Mesenchymal stem cell (in vitro differentiated cells and primary cell): ENCODE measurements around the gene LYPD6.

Source experiments
- DNase-seq: peaks from one replicate; pipeline ENCODE4 v3.0.0-alpha.2; 2013
- H2AFZ ChIP-seq: one replicate; pipeline ENCODE4 v1.6.1; 2013; ENCODE audit warnings: low read depth, mild to moderate bottlenecking, control low read depth, inconsistent platforms, low read length, moderate library complexity
- H2AK5ac ChIP-seq: 2 replicates; pipeline ENCODE4 v1.6.1; 2013; ENCODE audit warnings: low read length, moderate library complexity, mild to moderate bottlenecking, inconsistent platforms; ENCODE audit not compliant: severe bottlenecking
- H2BK120ac ChIP-seq: one replicate; pipeline ENCODE4 v1.6.1; 2013; ENCODE audit warnings: low read depth, mild to moderate bottlenecking, inconsistent platforms, low read length, moderate library complexity
- H2BK12ac ChIP-seq, 2 experiments: one replicate each; pipeline ENCODE4 v1.6.1; 2013; ENCODE audit warnings: inconsistent platforms in 2 of 2, low read length in 2 of 2, mild to moderate bottlenecking in 2 of 2, moderate library complexity in 2 of 2, control low read depth in 1 of 2
- H2BK15ac ChIP-seq: one replicate; pipeline ENCODE4 v1.6.1; 2013; ENCODE audit warnings: mild to moderate bottlenecking, low read depth, inconsistent platforms; ENCODE audit not compliant: poor library complexity, severe bottlenecking
- H2BK5ac ChIP-seq: 2 replicates; pipeline ENCODE4 v1.6.1; 2013; ENCODE audit warnings: low read depth, mild to moderate bottlenecking, low read length, control low read depth, inconsistent platforms; ENCODE audit not compliant: poor library complexity, severe bottlenecking
- H3K14ac ChIP-seq, 2 experiments: one replicate each; pipeline ENCODE4 v1.6.1; 2013; ENCODE audit warnings: inconsistent platforms in 2 of 2, low read length in 2 of 2, control low read depth in 1 of 2, mild to moderate bottlenecking in 1 of 2, moderate library complexity in 1 of 2
- H3K18ac ChIP-seq, 2 experiments: one replicate each; pipeline ENCODE4 v1.6.1; 2013; ENCODE audit warnings: inconsistent platforms in 2 of 2, low read length in 2 of 2, control low read depth in 1 of 2, low read depth in 1 of 2, mild to moderate bottlenecking in 1 of 2
- H3K23ac ChIP-seq, 2 experiments: one replicate each; pipeline ENCODE4 v1.6.1; 2013; ENCODE audit warnings: inconsistent platforms in 2 of 2, low read length in 2 of 2, mild to moderate bottlenecking in 2 of 2, moderate library complexity in 2 of 2, control low read depth in 1 of 2
- H3K27ac ChIP-seq: 2 replicates; pipeline ENCODE4 v1.5.1; 2013; ENCODE audit warnings: mild to moderate bottlenecking, moderate library complexity, low read length, control low read depth, inconsistent platforms; ENCODE audit not compliant: poor library complexity, severe bottlenecking
- H3K27me3 ChIP-seq, 2 experiments: 2 replicates each; pipeline versions ENCODE4 v1.6.1 to v1.7.0; 2013; ENCODE audit warnings: low read length in 2 of 2, mild to moderate bottlenecking in 2 of 2, moderate library complexity in 2 of 2, control low read depth in 1 of 2, inconsistent platforms in 1 of 2; ENCODE audit not compliant: control insufficient read depth in 1 of 2, insufficient read depth in 1 of 2
- H3K36me3 ChIP-seq, 2 experiments: 2 replicates each; pipeline versions ENCODE4 v1.6.1 to v1.7.0; 2013; ENCODE audit warnings: low read length in 2 of 2, control low read depth in 1 of 2, inconsistent platforms in 1 of 2, low read depth in 1 of 2, mild to moderate bottlenecking in 1 of 2; ENCODE audit not compliant: insufficient read depth in 2 of 2, control insufficient read depth in 1 of 2
- H3K4ac ChIP-seq, 2 experiments: one replicate each; pipeline ENCODE4 v1.6.1; 2013; ENCODE audit warnings: inconsistent platforms in 2 of 2, low read length in 2 of 2, mild to moderate bottlenecking in 2 of 2, moderate library complexity in 2 of 2, control low read depth in 1 of 2, low read depth in 1 of 2
- H3K4me1 ChIP-seq: 2 replicates; pipeline ENCODE4 v1.6.1; 2013; ENCODE audit warnings: low read depth, low read length, control low read depth; ENCODE audit not compliant: control insufficient read depth, insufficient read depth
- H3K4me2 ChIP-seq: 2 replicates; pipeline ENCODE4 v1.6.1; 2013; ENCODE audit warnings: low read length, mild to moderate bottlenecking, inconsistent platforms; ENCODE audit not compliant: poor library complexity, severe bottlenecking
- H3K4me3 ChIP-seq, 2 experiments: 2 replicates each; pipeline versions ENCODE4 v1.5.1 to v1.7.0; 2013; ENCODE audit warnings: low read length in 2 of 2, mild to moderate bottlenecking in 2 of 2, control low read depth in 1 of 2, low read depth in 1 of 2; ENCODE audit not compliant: insufficient read depth in 1 of 2
- H3K79me1 ChIP-seq: replicated peaks from 2 replicates; pipeline ENCODE4 v1.6.1; 2013; ENCODE audit warnings: mild to moderate bottlenecking, control low read depth, low read length, inconsistent platforms; ENCODE audit not compliant: poor library complexity, severe bottlenecking
- H3K9ac ChIP-seq: 2 replicates; pipeline ENCODE4 v1.7.0; 2013; ENCODE audit warnings: mild to moderate bottlenecking, low read length, moderate library complexity
- H3K9me3 ChIP-seq: 2 replicates; pipeline ENCODE4 v1.7.0; 2013; ENCODE audit warnings: mild to moderate bottlenecking, low read length; ENCODE audit not compliant: control insufficient read depth
- H4K8ac ChIP-seq: one replicate; pipeline ENCODE4 v1.6.1; 2013; ENCODE audit warnings: inconsistent platforms, mild to moderate bottlenecking, low read length, moderate library complexity
- H4K91ac ChIP-seq: one replicate; pipeline ENCODE4 v1.6.1; 2013; ENCODE audit warnings: mild to moderate bottlenecking, low read length, inconsistent platforms
- WGBS: methylation state at CpG from one replicate; pipeline ENCODE4 v1.1.7; 2013; ENCODE audit warnings: mixed read lengths; 5-methylcytosine and 5-hydroxymethylcytosine counted together

LYPD6 gene

DNA sequence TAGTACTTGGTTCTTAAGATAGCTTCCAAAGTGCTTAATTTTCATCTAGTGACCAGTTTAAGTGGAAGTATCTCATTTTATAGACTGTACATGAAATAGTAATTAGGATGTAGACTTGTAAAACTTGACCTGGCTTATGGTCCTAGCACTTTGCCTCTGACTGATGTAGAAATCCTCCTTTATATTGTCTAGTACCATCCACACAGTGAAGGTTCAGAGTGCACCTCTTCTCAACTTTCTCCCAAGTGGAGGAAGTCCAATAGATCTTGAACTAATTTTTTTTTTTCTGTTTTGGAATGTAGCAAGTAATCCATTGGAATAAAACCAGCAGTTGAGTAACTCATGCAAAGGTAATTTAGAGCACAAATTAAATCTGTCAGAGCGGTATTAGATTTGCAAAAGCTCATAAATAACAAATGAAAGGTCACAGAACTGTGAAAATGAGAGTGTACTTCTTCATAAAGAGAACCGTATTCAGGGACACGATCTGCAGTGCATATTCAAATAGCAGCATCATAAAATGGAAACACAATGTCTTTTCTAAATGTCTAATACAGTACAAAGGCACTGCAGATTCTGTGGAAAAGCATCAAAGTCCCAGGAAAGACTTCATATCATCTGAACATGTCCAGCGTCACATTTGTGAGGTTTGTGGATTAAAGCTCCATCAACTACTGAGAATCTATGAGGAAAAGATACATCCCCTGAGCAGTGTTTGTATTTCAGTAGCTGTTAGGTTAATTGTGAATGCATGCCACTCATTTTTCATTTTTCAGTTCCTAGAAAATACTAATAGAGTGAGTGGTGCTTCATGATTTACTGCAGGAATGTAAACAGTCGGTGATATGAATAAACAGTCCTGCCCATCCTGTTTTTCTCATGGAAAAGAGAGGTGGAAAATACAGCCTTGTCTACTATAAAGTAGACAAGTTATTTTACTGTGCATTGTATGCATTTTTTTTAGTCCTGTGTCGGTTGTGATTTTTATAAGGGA is 100.7 kb downstream of the LYPD6 start:
- Histone ChIP-seq H2BK12ac (no peak overlapping the region), H3K36me3 (no peaks in the 10 kb centered on the region), H2AFZ (no peak overlapping the region), H2BK120ac (no peak overlapping the region), H3K14ac (no peak overlapping the region), H4K8ac (no peak overlapping the region), H3K27me3 (no peaks in the 10 kb centered on the region), H3K9me3 (peaks cover 7% of the 10 kb centered on the region), H3K4me2 (no peak overlapping the region), H3K18ac (no peak overlapping the region), H3K9ac (no peak overlapping the region), H3K4ac (no peak overlapping the region), H3K4me1 (no peaks in the 10 kb centered on the region), H2BK15ac (no peak overlapping the region), H3K23ac (no peak overlapping the region), H3K79me1 (no peaks in the 10 kb centered on the region), H3K4me3 (no peak overlapping the region), H3K27ac (no peak overlapping the region), H4K91ac (no peak overlapping the region), H2AK5ac (no peak overlapping the region), H2BK5ac (no peak overlapping the region)
- 45% methylated on average over 4 of the region's 6 CpGs for WGBS
- peak; percentile 71 for DNase-seq

DNA sequence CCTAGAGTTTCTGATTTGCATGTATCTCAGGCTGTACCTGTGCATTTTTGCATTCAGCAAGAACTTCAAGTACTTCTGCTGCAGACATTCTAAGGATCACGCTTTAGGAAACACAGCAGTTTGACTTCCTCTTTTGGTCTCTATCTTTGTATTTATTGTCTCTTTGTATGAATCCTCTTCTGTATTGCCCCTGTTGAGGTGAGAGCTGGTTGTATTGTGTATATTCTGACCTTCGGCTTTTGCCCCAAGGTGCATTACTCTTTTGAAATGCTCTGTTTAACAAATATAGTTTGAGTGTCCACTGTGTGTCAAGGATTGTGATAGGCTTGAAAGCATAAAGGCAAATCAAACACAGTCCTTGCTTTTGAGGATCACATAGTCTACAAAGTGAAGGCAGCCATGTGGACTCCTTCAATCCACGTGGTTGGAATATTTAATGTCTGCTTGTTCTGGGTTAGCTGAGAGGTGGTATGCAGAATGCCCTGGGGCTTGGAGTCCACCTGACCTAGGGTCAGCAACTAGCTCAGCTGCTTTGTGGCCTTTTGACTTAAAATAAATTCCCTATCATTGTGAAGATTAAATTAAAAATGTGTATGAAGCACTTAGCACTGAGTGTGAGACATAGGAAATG is 108.1 kb downstream of the LYPD6 start:
- Histone ChIP-seq H2AK5ac (no peak overlapping the region), H3K79me1 (no peaks in the 10 kb centered on the region), H2BK120ac (no peak overlapping the region), H3K36me3 (no peaks in the 10 kb centered on the region), H3K23ac (no peak overlapping the region), H3K4me3 (no peak overlapping the region), H3K4me1 (no peaks in the 10 kb centered on the region), H3K4ac (no peak overlapping the region), H3K27ac (no peak overlapping the region), H3K27me3 (no peaks in the 10 kb centered on the region), H2BK12ac (no peak overlapping the region), H3K4me2 (no peak overlapping the region), H4K8ac (no peak overlapping the region), H2AFZ (no peak overlapping the region), H2BK15ac (no peak overlapping the region), H4K91ac (no peak overlapping the region), H3K18ac (no peak overlapping the region), H3K14ac (no peak overlapping the region), H3K9me3 (no peaks in the 10 kb centered on the region), H3K9ac (no peak overlapping the region), H2BK5ac (no peak overlapping the region)
- no peak for DNase-seq
- WGBS = 85% methylated on average over 2 of the region's 3 CpGs

DNA sequence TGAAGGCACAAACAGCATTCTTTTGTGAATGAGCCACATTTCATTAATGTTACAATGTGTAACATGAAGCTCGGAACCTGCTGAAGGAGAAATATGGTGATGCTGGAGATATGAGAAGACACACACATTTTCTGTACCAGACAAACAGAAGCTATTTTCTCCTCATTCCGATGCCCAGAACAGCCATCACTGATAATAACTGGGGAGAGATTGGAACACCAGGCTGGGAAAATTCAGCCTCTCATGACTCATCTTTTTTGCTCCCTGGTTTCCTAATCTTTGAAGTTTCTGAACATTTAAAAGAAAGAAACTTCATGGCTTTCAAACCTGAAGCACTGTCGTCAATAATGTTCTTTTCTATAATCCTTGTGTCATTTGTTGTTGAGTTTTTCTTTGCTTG is 110.9 kb downstream of the LYPD6 start:
- no peaks in the 10 kb centered on the region for H3K9me3 ChIP-seq
- H3K18ac ChIP-seq = no peak overlapping the region
- no peak overlapping the region for H3K27ac ChIP-seq
- no peak overlapping the region for H3K4me2 ChIP-seq
- no peaks in the 10 kb centered on the region for H3K79me1 ChIP-seq
- no peak overlapping the region for H2BK15ac ChIP-seq
- H3K4me3 ChIP-seq = no peak overlapping the region
- H3K14ac ChIP-seq = no peak overlapping the region
- H3K27me3 ChIP-seq = no peaks in the 10 kb centered on the region
- H2AFZ ChIP-seq = no peak overlapping the region
- H2BK5ac ChIP-seq = no peak overlapping the region
- no peaks in the 10 kb centered on the region for H3K36me3 ChIP-seq
- H4K91ac ChIP-seq = no peak overlapping the region
- H2BK120ac ChIP-seq = no peak overlapping the region
- no peak overlapping the region for H4K8ac ChIP-seq
- H3K4me1 ChIP-seq = no peaks in the 10 kb centered on the region
- H3K9ac ChIP-seq = no peak overlapping the region
- WGBS = 75% methylated on average over 1 of the region's 3 CpGs
- H3K23ac ChIP-seq = no peak overlapping the region
- no peak overlapping the region for H3K4ac ChIP-seq
- no peak overlapping the region for H2AK5ac ChIP-seq
- H2BK12ac ChIP-seq = no peak overlapping the region
- peak; percentile 65 for DNase-seq

DNA sequence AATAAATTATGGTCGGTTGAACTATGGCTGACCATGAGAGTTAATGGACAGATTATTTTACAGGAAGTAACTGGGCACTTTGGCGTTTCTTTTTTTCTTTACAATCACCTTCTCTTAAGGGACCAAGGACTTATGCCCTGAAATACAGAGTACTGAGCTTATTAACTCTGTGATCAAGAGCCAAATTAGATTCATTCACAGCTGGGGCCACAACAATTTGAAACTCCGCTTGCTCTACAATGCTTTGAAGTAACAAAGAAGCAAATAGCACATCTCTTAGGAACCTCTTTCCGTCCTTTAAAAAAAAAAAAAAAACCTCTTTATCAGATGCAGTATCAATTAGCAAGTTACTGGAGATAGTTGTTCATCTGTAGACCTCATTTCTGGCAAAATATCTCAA is 112.0 kb downstream of the LYPD6 start:
- DNase-seq = no peak

More for the DNA sequence above, 112.0 kb downstream of the LYPD6 start:
- no peak overlapping the region for H3K18ac ChIP-seq
- no peak overlapping the region for H3K9ac ChIP-seq
- H2BK12ac ChIP-seq = no peak overlapping the region
- no peak overlapping the region for H2AFZ ChIP-seq
- no peaks in the 10 kb centered on the region for H3K36me3 ChIP-seq
- H2AK5ac ChIP-seq = no peak overlapping the region
- H3K79me1 ChIP-seq = no peaks in the 10 kb centered on the region
- no peaks in the 10 kb centered on the region for H3K27me3 ChIP-seq
- H3K4me3 ChIP-seq = no peak overlapping the region
- H3K4ac ChIP-seq = no peak overlapping the region
- H3K4me1 ChIP-seq = no peaks in the 10 kb centered on the region
- WGBS = 96% methylated on average over 3 of the region's 4 CpGs
- no peak overlapping the region for H3K4me2 ChIP-seq
- H4K91ac ChIP-seq = no peak overlapping the region
- no peak overlapping the region for H2BK15ac ChIP-seq
- no peak overlapping the region for H3K27ac ChIP-seq
- H3K14ac ChIP-seq = no peak overlapping the region
- H2BK5ac ChIP-seq = no peak overlapping the region
- no peak overlapping the region for H4K8ac ChIP-seq
- H3K9me3 ChIP-seq = no peaks in the 10 kb centered on the region
- H2BK120ac ChIP-seq = no peak overlapping the region
- H3K23ac ChIP-seq = no peak overlapping the region
